Measurements from ENCODE around the gene ERGIC1.

The ERGIC1 gene

GRCh38 chr5:172883066-172883465 lies 49.0 kb downstream of the ERGIC1 start:
- peaks cover 6% of the 10 kb centered on the region for H3K4me1 ChIP-seq (ENCODE audit: low read length)
- H3K9me3 ChIP-seq (replicated peaks; ENCODE audit: insufficient read depth, low read length) = no peaks in the 10 kb centered on the region
- no peaks in the 10 kb centered on the region for H3F3A ChIP-seq (ENCODE audit: insufficient read depth, low read length)
- DNase-seq = no peak
- no peak overlapping the region for H3K27ac ChIP-seq (ENCODE audit: low read length)
- no peak for TF ChIP-seq EZH2 (optimal IDR thresholded peaks at IDR 0.05; ENCODE audit: low read depth, low read length)
- no peak for TF ChIP-seq EZH2phosphoT487 (IDR thresholded peaks at IDR 0.05; ENCODE audit: low read length)
- TF ChIP-seq CTCF (IDR thresholded peaks at IDR 0.05; ENCODE audit: low read length) = no peak
- H3K9ac ChIP-seq (ENCODE audit: low read length) = no peak overlapping the region
- H3K9me2 ChIP-seq (replicated peaks; ENCODE audit: insufficient read depth, low read length) = no peaks in the 10 kb centered on the region
- H4K20me1 ChIP-seq (ENCODE audit: insufficient read depth, low read length) = peaks cover 28% of the 10 kb centered on the region
- H3K79me2 ChIP-seq (ENCODE audit: low read length) = peaks cover 100% of the 10 kb centered on the region
- no peak overlapping the region for H3K4me3 ChIP-seq (ENCODE audit: low read length)
- no peak overlapping the region for H3K4me2 ChIP-seq (ENCODE audit: low read depth, low read length)
- no peak overlapping the region for H2AFZ ChIP-seq (ENCODE audit: low read length)
- H3K27me3 ChIP-seq (replicated peaks; ENCODE audit: insufficient read depth, low read length) = no peaks in the 10 kb centered on the region
- H3K36me3 ChIP-seq (replicated peaks; ENCODE audit: insufficient read depth, low read length) = 0 out of 2 replicates have a peak, but pooled peaks cover 3% of the 10 kb centered on the region

DNA sequence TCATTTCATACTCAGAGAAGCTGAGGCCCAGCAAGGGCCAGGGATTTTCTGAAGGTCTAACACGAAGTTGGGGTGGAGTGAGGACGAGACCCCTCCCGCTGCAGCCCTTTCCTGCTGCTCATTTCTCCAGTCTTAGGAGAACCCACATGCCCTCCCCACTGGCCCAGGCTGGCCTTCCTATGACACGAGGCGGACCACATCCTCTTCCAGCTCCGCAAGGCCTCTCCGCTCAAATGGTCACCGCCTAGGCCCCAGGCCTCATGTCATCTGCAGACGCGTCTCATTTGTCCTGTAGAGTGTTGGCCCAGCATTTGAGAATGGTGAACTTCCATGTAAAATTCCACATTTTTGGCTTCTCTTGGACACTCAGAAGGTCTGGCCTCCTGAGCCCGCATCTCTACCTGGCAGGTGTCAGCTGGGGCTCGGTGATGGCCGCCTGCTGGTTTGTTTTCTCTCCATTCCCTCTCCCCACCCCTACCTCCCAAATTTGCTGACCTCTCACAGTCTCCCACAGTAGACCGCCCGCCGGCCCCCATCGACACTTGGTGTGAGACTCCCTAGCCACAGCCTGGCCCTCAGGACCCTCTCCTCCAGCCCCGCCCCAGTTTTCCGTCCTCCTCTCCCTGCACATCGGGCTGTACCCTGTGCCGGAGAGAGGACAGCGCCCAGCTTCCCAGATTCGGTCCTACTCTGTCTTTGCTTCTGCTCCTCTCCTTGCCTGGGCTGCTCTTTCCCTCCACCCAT lies 51.7 kb downstream of the ERGIC1 start:
- no peak for DNase-seq
- peaks cover 3% of the 10 kb centered on the region; the same call in 1 of the 2 replicates for H3K36me3 ChIP-seq (replicated peaks; ENCODE audit: insufficient read depth, low read length)
- peaks cover 19% of the 10 kb centered on the region for H4K20me1 ChIP-seq (ENCODE audit: insufficient read depth, low read length)
- TF ChIP-seq CTCF (IDR thresholded peaks at IDR 0.05; ENCODE audit: low read length) (no peak), EZH2phosphoT487 (IDR thresholded peaks at IDR 0.05; ENCODE audit: low read length) (no peak), EZH2 (optimal IDR thresholded peaks at IDR 0.05; ENCODE audit: low read depth, low read length) (no peak)
- H3K27me3 ChIP-seq (replicated peaks; ENCODE audit: insufficient read depth, low read length) = no peaks in the 10 kb centered on the region
- no peaks in the 10 kb centered on the region for H3F3A ChIP-seq (ENCODE audit: insufficient read depth, low read length)
- H2AFZ ChIP-seq (ENCODE audit: low read length) = no peak overlapping the region
- no peak overlapping the region for H3K4me2 ChIP-seq (ENCODE audit: low read depth, low read length)
- H3K9me3 ChIP-seq (replicated peaks; ENCODE audit: insufficient read depth, low read length) = no peaks in the 10 kb centered on the region
- peaks cover 93% of the 10 kb centered on the region for H3K79me2 ChIP-seq (ENCODE audit: low read length)
- H3K4me1 ChIP-seq (ENCODE audit: low read length) = peaks cover 6% of the 10 kb centered on the region
- no peaks in the 10 kb centered on the region for H3K9me2 ChIP-seq (replicated peaks; ENCODE audit: insufficient read depth, low read length)
- H3K27ac ChIP-seq (ENCODE audit: low read length) = no peak overlapping the region
- H3K9ac ChIP-seq (ENCODE audit: low read length) = no peak overlapping the region
- H3K4me3 ChIP-seq (ENCODE audit: low read length) = no peak overlapping the region

DNA sequence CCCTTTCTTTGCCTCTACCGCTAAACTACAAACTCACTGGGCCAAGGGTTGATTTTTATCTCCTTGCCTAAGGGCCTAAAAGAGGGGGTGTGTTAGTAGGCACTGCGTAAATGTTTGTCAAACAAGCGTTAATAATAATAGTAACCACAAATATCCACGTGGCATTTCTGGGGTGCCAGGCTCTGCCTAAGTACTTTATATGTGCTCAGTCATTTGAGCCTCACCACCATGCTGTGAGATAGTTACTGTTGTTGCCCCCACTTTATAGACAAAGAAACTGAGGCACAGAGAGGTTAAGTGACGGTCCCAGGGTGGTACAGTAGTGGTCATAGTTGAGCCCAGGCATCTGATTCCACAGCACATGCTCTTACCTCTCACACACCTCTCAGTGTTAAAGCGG lies 52.4 kb downstream of the ERGIC1 start:
- peaks cover 5% of the 10 kb centered on the region for H3K4me1 ChIP-seq (ENCODE audit: low read length)
- H3F3A ChIP-seq (ENCODE audit: insufficient read depth, low read length) = no peaks in the 10 kb centered on the region
- H3K79me2 ChIP-seq (ENCODE audit: low read length) = peaks cover 88% of the 10 kb centered on the region
- H3K9me3 ChIP-seq (replicated peaks; ENCODE audit: insufficient read depth, low read length) = no peaks in the 10 kb centered on the region
- no peak for DNase-seq
- no peak overlapping the region for H3K4me2 ChIP-seq (ENCODE audit: low read depth, low read length)
- no peak overlapping the region for H3K9ac ChIP-seq (ENCODE audit: low read length)
- H2AFZ ChIP-seq (ENCODE audit: low read length) = no peak overlapping the region
- TF ChIP-seq EZH2 (optimal IDR thresholded peaks at IDR 0.05; ENCODE audit: low read depth, low read length) (no peak), CTCF (IDR thresholded peaks at IDR 0.05; ENCODE audit: low read length) (no peak), EZH2phosphoT487 (IDR thresholded peaks at IDR 0.05; ENCODE audit: low read length) (no peak)
- H3K27ac ChIP-seq (ENCODE audit: low read length) = no peak overlapping the region
- H3K9me2 ChIP-seq (replicated peaks; ENCODE audit: insufficient read depth, low read length) = no peaks in the 10 kb centered on the region
- H3K36me3 ChIP-seq (replicated peaks; ENCODE audit: insufficient read depth, low read length) = peaks cover 3% of the 10 kb centered on the region; the same call in 1 of the 2 replicates
- no peak overlapping the region for H3K4me3 ChIP-seq (ENCODE audit: low read length)
- H4K20me1 ChIP-seq (ENCODE audit: insufficient read depth, low read length) = peaks cover 15% of the 10 kb centered on the region
- H3K27me3 ChIP-seq (replicated peaks; ENCODE audit: insufficient read depth, low read length) = no peaks in the 10 kb centered on the region
